Suprapubic skin (tissue), 4 donors: ENCODE data around the gene VPS37D. TPM values are rescaled to one million over a fixed set of nuclear protein-coding genes. Genes with fewer than 3 reads are reported as not detected.
"Not testable (repeated sequence)": the region's sequence is repeated elsewhere in the genome, so short reads cannot be mapped to it uniquely, and the experiment has no call there.

Experiments
- DNase-seq, 2 donors: peaks; one replicate each; pipeline ENCODE4 v3.0.0-alpha.2; 2019; ENCODE audit warnings: low spot score in 2 of 2
- H3K27ac ChIP-seq: fragments of 200-600 bp; sonication (generic); one replicate; pipeline ENCODE4 v1.5.1; 2019
- H3K27me3 ChIP-seq: fragments of 200-600 bp; sonication (generic); one replicate; pipeline ENCODE4 v1.5.1; 2019
- H3K36me3 ChIP-seq: fragments of 200-600 bp; sonication (generic); one replicate; pipeline ENCODE4 v1.5.1; 2019
- H3K4me1 ChIP-seq: fragments of 200-600 bp; sonication (generic); one replicate; pipeline ENCODE4 v1.5.1; 2019
- H3K4me3 ChIP-seq: fragments of 200-600 bp; sonication (generic); one replicate; pipeline ENCODE4 v1.5.1; 2019; ENCODE audit warnings: mild to moderate bottlenecking
- H3K9me3 ChIP-seq: fragments of 200-600 bp; sonication (generic); one replicate; pipeline ENCODE4 v1.5.1; 2019
- CTCF ChIP-seq, 2 donors: fragments of 200-600 bp in 1 of 2; fragments of 450-650 bp in 1 of 2; sonication (generic) in 1 of 2; IDR thresholded peaks; one replicate each; pipeline ENCODE4 v1.5.1; 2016 to 2019; ENCODE audit warnings: antibody characterized with exemption in 2 of 2, mild to moderate bottlenecking in 1 of 2, moderate library complexity in 1 of 2
- EP300 ChIP-seq: sonication (generic); formaldehyde crosslinking; IDR thresholded peaks from one replicate; pipeline ENCODE4 v1.6.1; 2017; ENCODE audit warnings: antibody characterized with exemption
- POLR2A ChIP-seq, 2 donors: fragments of 450-650 bp; IDR thresholded peaks; one replicate each; pipeline ENCODE4 v1.6.1; 2017; ENCODE audit warnings: antibody characterized with exemption in 2 of 2, mild to moderate bottlenecking in 2 of 2, moderate library complexity in 2 of 2
- POLR2AphosphoS5 ChIP-seq, 3 donors: sonication (generic); formaldehyde crosslinking; IDR thresholded peaks; one replicate each; pipeline ENCODE4 v1.6.1; 2017; ENCODE audit warnings: antibody characterized with exemption in 3 of 3
- WGBS: methylation state at CpG from one replicate; pipeline ENCODE4 v1.1.5; 2018; 5-methylcytosine and 5-hydroxymethylcytosine counted together
- total RNA-seq, 4 donors: library from RNA; depleted of rRNA; stranded (reverse); fragments of >200 nt; gene quantifications; one replicate each; pipeline ENCODE4 v1.1.0, GENCODE V29; 2016

Gene VPS37D
- total RNA-seq, 4 donors from 2014 or later, result 1.9 to 3.5 (median 2.1) TPM

- no peak for DNase-seq
- whole genome bisulfite sequencing, result 55% methylated on average over 7 of the region's 9 CpGs
- peak overlapping the region; percentile 88 for H3K4me3 ChIP-seq
- no peak overlapping the region for H3K27ac ChIP-seq
- peaks cover 31% of the 10 kb centered on the region for H3K4me1 ChIP-seq
- no peaks in the 10 kb centered on the region for H3K27me3 ChIP-seq
- no peak for TF ChIP-seq POLR2AphosphoS5 (IDR thresholded peaks at IDR 0.05)
- TF ChIP-seq EP300, result no peak
- TF ChIP-seq POLR2A (IDR thresholded peaks at IDR 0.05), result no peak
- no peak for TF ChIP-seq CTCF (IDR thresholded peaks at IDR 0.05)
- no peaks in the 10 kb centered on the region for H3K36me3 ChIP-seq
- no peaks in the 10 kb centered on the region for H3K9me3 ChIP-seq
Measured at GRCh38 chr7:73718438-73718881, 50.8 kb downstream of the VPS37D start.

- Histone ChIP-seq H3K9me3 (no peaks in the 10 kb centered on the region), H3K27ac (no peak within 1 kb of the TSS), H3K36me3 (no peaks in the 10 kb centered on the region), H3K4me3 (peak within 1 kb of the TSS; percentile 88), H3K27me3 (no peaks in the 10 kb centered on the region), H3K4me1 (peaks cover 31% of the 10 kb centered on the region)
- WGBS, result under 1% methylated on average over 51 of the region's 96 CpGs
- DNase-seq, result no peak
- no peak for TF ChIP-seq POLR2A (IDR thresholded peaks at IDR 0.05)
Measured at GRCh38 chr7:73718905-73719805, 51.5 kb downstream of the VPS37D start, which contains the start of gene STX1A. STX1A (minus strand) TSS chr7:73719669; CDS start chr7:73719631, 38 bp downstream.

- no peak for TF ChIP-seq CTCF (IDR thresholded peaks at IDR 0.05)
- TF ChIP-seq POLR2A (IDR thresholded peaks at IDR 0.05), result no peak
- TF ChIP-seq EP300, result no peak
- no peak for TF ChIP-seq POLR2AphosphoS5 (IDR thresholded peaks at IDR 0.05)
- H3K27me3 ChIP-seq, result no peaks in the 10 kb centered on the region
- H3K27ac ChIP-seq, result no peak overlapping the region
- no peak for DNase-seq
- H3K9me3 ChIP-seq, result no peaks in the 10 kb centered on the region
- no peaks in the 10 kb centered on the region for H3K36me3 ChIP-seq
- H3K4me3 ChIP-seq, result peak overlapping the region; percentile 88
- 9% methylated on average over 14 of the region's 16 CpGs for WGBS
- H3K4me1 ChIP-seq, result peaks cover 31% of the 10 kb centered on the region
Measured at GRCh38 chr7:73719806-73720169, 52.2 kb downstream of the VPS37D start.

GRCh38 chr7:73720443-73720842 lies 52.8 kb downstream of the VPS37D start:
- H3K36me3 ChIP-seq, DNase-seq, H3K4me3 ChIP-seq, H3K9me3 ChIP-seq, H3K27me3 ChIP-seq, H3K27ac ChIP-seq: not testable (repeated sequence)
- 96% methylated on average over 9 of the region's 9 CpGs for WGBS
- H3K4me1 ChIP-seq, result peaks cover 31% of the 10 kb centered on the region

GRCh38 chr7:73721377-73721817 lies 53.8 kb downstream of the VPS37D start:
- whole genome bisulfite sequencing, result 41% methylated on average over 3 of the region's 3 CpGs
- Histone ChIP-seq H3K36me3 (no peaks in the 10 kb centered on the region), H3K4me3 (no peak overlapping the region), H3K27ac (no peak overlapping the region), H3K9me3 (no peaks in the 10 kb centered on the region), H3K27me3 (peaks cover 1% of the 10 kb centered on the region), H3K4me1 (peaks cover 31% of the 10 kb centered on the region)
- no peak for TF ChIP-seq POLR2A (IDR thresholded peaks at IDR 0.05)
- no peak for TF ChIP-seq POLR2AphosphoS5 (IDR thresholded peaks at IDR 0.05)
- no peak for TF ChIP-seq CTCF (IDR thresholded peaks at IDR 0.05)
- TF ChIP-seq EP300, result no peak
- no peak for DNase-seq

Other genes with a start within 250 kb of the VPS37D start
- 1 to 10 TPM in 2 of 4 donors, under 1 TPM in 2; 0.47 to 2.1 (median 1.3) TPM for gene FZD9, start 234.1 kb upstream of the VPS37D start, total RNA-seq
- gene BAZ1B, start 145.5 kb upstream of the VPS37D start, total RNA-seq, result 10 to 100 TPM; 27.9 to 36.7 (median 29.6) TPM
- 10 to 100 TPM; 33.4 to 55.4 (median 46.1) TPM for gene BCL7B, start 110.1 kb upstream of the VPS37D start, total RNA-seq
- gene TBL2, start 89.3 kb upstream of the VPS37D start, total RNA-seq, result 10 to 100 TPM; 23.3 to 43.3 (median 40.8) TPM
- gene MLXIPL, start 43.3 kb upstream of the VPS37D start, total RNA-seq, result 1 to 10 TPM; 1.9 to 9.3 (median 2.7) TPM
- 1 to 10 TPM; 4.4 to 4.9 (median 4.8) TPM for gene DNAJC30, start 15.6 kb downstream of the VPS37D start, total RNA-seq
- 10 to 100 TPM; 48.1 to 65.8 (median 53.8) TPM for gene BUD23, start 15.8 kb downstream of the VPS37D start, total RNA-seq
- gene STX1A, start 51.8 kb downstream of the VPS37D start, total RNA-seq, result 1 to 10 TPM; 3.3 to 6.0 (median 4.3) TPM
- gene ABHD11, start 71.0 kb downstream of the VPS37D start, total RNA-seq, result 10 to 100 TPM; 15.2 to 39.4 (median 23.7) TPM
- gene CLDN3, start 102.4 kb downstream of the VPS37D start, total RNA-seq, result 10 to 100 TPM in 2 of 4 donors, 1 to 10 TPM in 2; 4.6 to 19.4 (median 12.0) TPM
- gene CLDN4, start 163.2 kb downstream of the VPS37D start, total RNA-seq, result 100 to 1,000 TPM in 3 of 4 donors, 10 to 100 TPM in 1; 82.6 to 389 (median 254) TPM
- 1 to 10 TPM in 3 of 4 donors, not detected in 1; 2.0 to 6.8 (median 2.9) TPM for gene METTL27, start 174.7 kb downstream of the VPS37D start, total RNA-seq
- gene TMEM270, start 193.3 kb downstream of the VPS37D start, total RNA-seq, result not detected